Fibroblast of lung (primary cell): ENCODE results near the gene CNTN3.

Experiments
- EZH2 ChIP-seq: IDR thresholded peaks from 2 replicates; pipeline ENCODE4 v1.5.1; 2012; ENCODE audit warnings: low read length, control low read depth, mild to moderate bottlenecking; ENCODE audit errors: missing control alignments
- TF ChIP-seq, protein P1 (sequence below), 2 donors: IDR thresholded peaks in 1 of 2; conservative IDR thresholded peaks in 1 of 2; 1 replicate in 1 of 2; 2 replicates in 1 of 2; pipeline ENCODE4 v1.5.1; 2011 to 2012; ENCODE audit warnings: low read length in 2 of 2, control low read depth in 1 of 2, inconsistent platforms in 1 of 2, low read depth in 1 of 2, mild to moderate bottlenecking in 1 of 2

DNA sequence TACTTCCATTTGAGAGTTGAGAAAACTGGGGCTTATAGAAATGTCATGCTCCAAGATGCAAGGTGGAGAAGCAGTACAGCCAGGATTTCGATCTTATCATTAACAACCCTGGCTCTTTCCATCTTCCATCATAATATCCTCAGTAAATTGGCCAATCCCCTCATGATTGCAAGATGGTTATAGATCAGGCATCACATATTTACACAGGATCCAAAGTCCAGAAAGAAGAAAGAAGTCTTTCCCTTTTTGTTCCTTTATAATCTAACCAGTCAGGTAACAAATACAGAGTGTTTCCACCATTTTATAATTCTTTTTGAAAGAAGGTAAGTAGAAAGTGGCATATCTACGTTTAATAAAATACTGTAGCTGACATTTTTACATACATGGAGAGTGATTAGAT lies 29.7 kb downstream of the CNTN3 start:
- TF ChIP-seq, protein P1, sequence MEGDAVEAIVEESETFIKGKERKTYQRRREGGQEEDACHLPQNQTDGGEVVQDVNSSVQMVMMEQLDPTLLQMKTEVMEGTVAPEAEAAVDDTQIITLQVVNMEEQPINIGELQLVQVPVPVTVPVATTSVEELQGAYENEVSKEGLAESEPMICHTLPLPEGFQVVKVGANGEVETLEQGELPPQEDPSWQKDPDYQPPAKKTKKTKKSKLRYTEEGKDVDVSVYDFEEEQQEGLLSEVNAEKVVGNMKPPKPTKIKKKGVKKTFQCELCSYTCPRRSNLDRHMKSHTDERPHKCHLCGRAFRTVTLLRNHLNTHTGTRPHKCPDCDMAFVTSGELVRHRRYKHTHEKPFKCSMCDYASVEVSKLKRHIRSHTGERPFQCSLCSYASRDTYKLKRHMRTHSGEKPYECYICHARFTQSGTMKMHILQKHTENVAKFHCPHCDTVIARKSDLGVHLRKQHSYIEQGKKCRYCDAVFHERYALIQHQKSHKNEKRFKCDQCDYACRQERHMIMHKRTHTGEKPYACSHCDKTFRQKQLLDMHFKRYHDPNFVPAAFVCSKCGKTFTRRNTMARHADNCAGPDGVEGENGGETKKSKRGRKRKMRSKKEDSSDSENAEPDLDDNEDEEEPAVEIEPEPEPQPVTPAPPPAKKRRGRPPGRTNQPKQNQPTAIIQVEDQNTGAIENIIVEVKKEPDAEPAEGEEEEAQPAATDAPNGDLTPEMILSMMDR (conservative IDR thresholded peaks at IDR 0.05 in 1 of 2, IDR thresholded peaks at IDR 0.05 in 1 of 2; ENCODE audit: low read depth in 1 of 2, low read length in 2 of 2), result no peak
- TF ChIP-seq EZH2, result no peak
